ENCODE data around the gene TFF1. TPM values are rescaled to one million over a fixed set of nuclear protein-coding genes. Genes with fewer than 3 reads are reported as not detected.

TFF1 gene
- total RNA-seq, 1 donor, result not detected

GRCh38 chr21:42382915-42383314, 16.6 kb upstream of the TFF1 start:
- no peaks in the 10 kb centered on the region for H4K20me1 ChIP-seq (ENCODE audit: insufficient read depth, low read length)
- no peak overlapping the region for H3K4me2 ChIP-seq (ENCODE audit: insufficient read depth, low read length)
- H3K9me3 ChIP-seq (ENCODE audit: low read depth, low read length), result no peaks in the 10 kb centered on the region
- H3K27me3 ChIP-seq (ENCODE audit: insufficient read depth, low read length), result peaks cover 4% of the 10 kb centered on the region
- TF ChIP-seq CTCF (IDR thresholded peaks at IDR 0.05; ENCODE audit: extremely low read depth, low read depth, low read length), result no peak
- no peaks in the 10 kb centered on the region for H3K4me1 ChIP-seq (ENCODE audit: insufficient read depth, low read length)
- H3K4me3 ChIP-seq (ENCODE audit: insufficient read depth, low read length), result no peak overlapping the region
- no peaks in the 10 kb centered on the region for H3K36me3 ChIP-seq (ENCODE audit: insufficient read depth, low read length)
- no peaks in the 10 kb centered on the region for H3K79me2 ChIP-seq (ENCODE audit: insufficient read depth, low read length)
- no peak for DNase-seq (ENCODE audit: insufficient read length, low spot score, missing footprints)
- H3K27ac ChIP-seq (ENCODE audit: low read depth, low read length), result no peak overlapping the region
- H2AFZ ChIP-seq (ENCODE audit: low read length), result no peak overlapping the region

- H2AFZ ChIP-seq (ENCODE audit: low read length), result no peak overlapping the region
- H3K4me2 ChIP-seq (ENCODE audit: insufficient read depth, low read length), result no peak overlapping the region
- no peaks in the 10 kb centered on the region for H4K20me1 ChIP-seq (ENCODE audit: insufficient read depth, low read length)
- H3K27me3 ChIP-seq (ENCODE audit: insufficient read depth, low read length), result no peaks in the 10 kb centered on the region
- no peak for DNase-seq (ENCODE audit: insufficient read length, low spot score, missing footprints)
- H3K9me3 ChIP-seq (ENCODE audit: low read depth, low read length), result no peaks in the 10 kb centered on the region
- H3K27ac ChIP-seq (ENCODE audit: low read depth, low read length), result no peak overlapping the region
- TF ChIP-seq CTCF (IDR thresholded peaks at IDR 0.05; ENCODE audit: extremely low read depth, low read depth, low read length), result peak; percentile 66
- H3K36me3 ChIP-seq (ENCODE audit: insufficient read depth, low read length), result no peaks in the 10 kb centered on the region
- no peaks in the 10 kb centered on the region for H3K79me2 ChIP-seq (ENCODE audit: insufficient read depth, low read length)
- H3K4me1 ChIP-seq (ENCODE audit: insufficient read depth, low read length), result no peaks in the 10 kb centered on the region
- H3K4me3 ChIP-seq (ENCODE audit: insufficient read depth, low read length), result no peak overlapping the region
Measured at GRCh38 chr21:42381347-42381984, 15.1 kb upstream of the TFF1 start.

GRCh38 chr21:42379426-42380215, 13.3 kb upstream of the TFF1 start:
- no peak overlapping the region for H2AFZ ChIP-seq (ENCODE audit: low read length)
- no peaks in the 10 kb centered on the region for H3K79me2 ChIP-seq (ENCODE audit: insufficient read depth, low read length)
- no peak overlapping the region for H3K4me3 ChIP-seq (ENCODE audit: insufficient read depth, low read length)
- H3K4me2 ChIP-seq (ENCODE audit: insufficient read depth, low read length), result no peak overlapping the region
- no peak for TF ChIP-seq CTCF (IDR thresholded peaks at IDR 0.05; ENCODE audit: extremely low read depth, low read depth, low read length)
- H3K36me3 ChIP-seq (ENCODE audit: insufficient read depth, low read length), result no peaks in the 10 kb centered on the region
- H3K9me3 ChIP-seq (ENCODE audit: low read depth, low read length), result no peaks in the 10 kb centered on the region
- H3K4me1 ChIP-seq (ENCODE audit: insufficient read depth, low read length), result no peaks in the 10 kb centered on the region
- H4K20me1 ChIP-seq (ENCODE audit: insufficient read depth, low read length), result no peaks in the 10 kb centered on the region
- H3K27me3 ChIP-seq (ENCODE audit: insufficient read depth, low read length), result no peaks in the 10 kb centered on the region
- no peak overlapping the region for H3K27ac ChIP-seq (ENCODE audit: low read depth, low read length)
- no peak for DNase-seq (ENCODE audit: insufficient read length, low spot score, missing footprints)

- H3K27ac ChIP-seq (ENCODE audit: low read depth, low read length), result no peak overlapping the region
- TF ChIP-seq CTCF (IDR thresholded peaks at IDR 0.05; ENCODE audit: extremely low read depth, low read depth, low read length), result no peak
- no peak overlapping the region for H3K4me3 ChIP-seq (ENCODE audit: insufficient read depth, low read length)
- no peaks in the 10 kb centered on the region for H3K79me2 ChIP-seq (ENCODE audit: insufficient read depth, low read length)
- no peaks in the 10 kb centered on the region for H3K27me3 ChIP-seq (ENCODE audit: insufficient read depth, low read length)
- H2AFZ ChIP-seq (ENCODE audit: low read length), result no peak overlapping the region
- no peak overlapping the region for H3K4me2 ChIP-seq (ENCODE audit: insufficient read depth, low read length)
- H3K36me3 ChIP-seq (ENCODE audit: insufficient read depth, low read length), result no peaks in the 10 kb centered on the region
- H3K4me1 ChIP-seq (ENCODE audit: insufficient read depth, low read length), result no peaks in the 10 kb centered on the region
- H4K20me1 ChIP-seq (ENCODE audit: insufficient read depth, low read length), result no peaks in the 10 kb centered on the region
- no peaks in the 10 kb centered on the region for H3K9me3 ChIP-seq (ENCODE audit: low read depth, low read length)
- DNase-seq (ENCODE audit: insufficient read length, low spot score, missing footprints), result peak; percentile 65
Measured at GRCh38 chr21:42378418-42378817, 12.1 kb upstream of the TFF1 start.
